Measurements from ENCODE around the gene ALS2CL.

Gene ALS2CL

GRCh38 chr3:46675426-46675825 lies 18.1 kb downstream of the ALS2CL start:
- DNase-seq = no peak

GRCh38 chr3:46674031-46674845 lies 19.2 kb downstream of the ALS2CL start:
- DNase-seq = no peak

GRCh38 chr3:46673151-46674030 lies 20.1 kb downstream of the ALS2CL start:
- no peak for DNase-seq

GRCh38 chr3:46672349-46672695 lies 21.2 kb downstream of the ALS2CL start:
- no peak for DNase-seq

GRCh38 chr3:46671541-46672348 lies 21.7 kb downstream of the ALS2CL start:
- no peak for DNase-seq

- DNase-seq = no peak
Measured at GRCh38 chr3:46670891-46671427, 22.5 kb downstream of the ALS2CL start.

GRCh38 chr3:46670000-46670890 lies 23.2 kb downstream of the ALS2CL start:
- DNase-seq = no peak

GRCh38 chr3:46669191-46669999 lies 24.1 kb downstream of the ALS2CL start:
- DNase-seq = no peak

- no peak for DNase-seq
Measured at GRCh38 chr3:46668591-46668990, 24.9 kb downstream of the ALS2CL start.

- no peak for DNase-seq
Measured at GRCh38 chr3:46668116-46668515, 25.4 kb downstream of the ALS2CL start.

- no peak for DNase-seq
Measured at GRCh38 chr3:46667657-46668056, 25.8 kb downstream of the ALS2CL start.

GRCh38 chr3:46667061-46667621 lies 26.3 kb downstream of the ALS2CL start:
- DNase-seq = no peak

GRCh38 chr3:46666453-46666845 lies 27.0 kb downstream of the ALS2CL start:
- no peak for DNase-seq

GRCh38 chr3:46665763-46666452 lies 27.6 kb downstream of the ALS2CL start:
- no peak for DNase-seq

GRCh38 chr3:46664971-46665762 lies 28.3 kb downstream of the ALS2CL start:
- DNase-seq = no peak

- DNase-seq = no peak
Measured at GRCh38 chr3:46664188-46664970, 29.1 kb downstream of the ALS2CL start.

GRCh38 chr3:46663591-46664135 lies 29.8 kb downstream of the ALS2CL start:
- no peak for DNase-seq

Measured in cerebellar nuclear complex (tissue), 1 donor.